CD4-positive, alpha-beta T cell treated with Interleukin-10 for 1 hour (primary cell): Measurements from ENCODE around the gene HDAC4.

Experiments used
- DNase-seq: peaks from one replicate; pipeline ENCODE4 v3.0.0-alpha.2; 2020

The HDAC4 gene

DNA sequence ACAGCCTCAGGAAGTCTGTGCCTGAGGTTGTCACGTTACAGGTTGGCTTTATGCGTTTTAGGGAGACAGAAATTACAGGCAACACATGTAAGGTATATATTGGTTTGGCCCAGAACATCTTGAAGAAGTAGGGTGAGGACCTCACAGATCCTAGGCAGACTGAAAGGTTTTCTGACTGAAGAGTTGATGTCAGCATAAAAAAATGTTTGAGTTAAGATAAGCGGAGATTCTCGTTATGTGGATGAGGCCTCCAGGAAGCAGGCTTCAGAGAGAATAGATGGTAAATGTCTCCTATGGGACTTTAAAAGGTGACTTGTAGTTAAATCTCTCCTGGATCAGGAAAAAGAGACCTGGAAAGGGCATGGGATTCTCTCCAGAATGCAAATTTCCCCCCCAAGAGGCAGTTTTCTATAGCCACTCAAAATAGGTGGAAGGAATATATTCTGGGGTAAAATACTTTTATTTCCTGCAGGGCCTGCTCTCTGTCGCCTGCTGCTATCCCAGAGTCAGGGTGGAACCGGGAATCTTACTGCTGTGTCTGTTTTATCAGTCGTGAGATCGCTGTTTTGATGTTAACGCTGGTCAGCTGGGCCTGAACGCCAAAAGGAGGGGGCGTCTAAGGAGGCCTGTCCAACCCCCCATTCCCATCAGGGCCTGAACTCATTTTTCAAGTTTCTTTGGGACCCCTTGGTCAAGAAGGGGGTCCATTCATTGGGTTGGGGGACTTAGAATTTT, 171.1 kb downstream of the HDAC4 start:
- DNase-seq, result no peak

DNA sequence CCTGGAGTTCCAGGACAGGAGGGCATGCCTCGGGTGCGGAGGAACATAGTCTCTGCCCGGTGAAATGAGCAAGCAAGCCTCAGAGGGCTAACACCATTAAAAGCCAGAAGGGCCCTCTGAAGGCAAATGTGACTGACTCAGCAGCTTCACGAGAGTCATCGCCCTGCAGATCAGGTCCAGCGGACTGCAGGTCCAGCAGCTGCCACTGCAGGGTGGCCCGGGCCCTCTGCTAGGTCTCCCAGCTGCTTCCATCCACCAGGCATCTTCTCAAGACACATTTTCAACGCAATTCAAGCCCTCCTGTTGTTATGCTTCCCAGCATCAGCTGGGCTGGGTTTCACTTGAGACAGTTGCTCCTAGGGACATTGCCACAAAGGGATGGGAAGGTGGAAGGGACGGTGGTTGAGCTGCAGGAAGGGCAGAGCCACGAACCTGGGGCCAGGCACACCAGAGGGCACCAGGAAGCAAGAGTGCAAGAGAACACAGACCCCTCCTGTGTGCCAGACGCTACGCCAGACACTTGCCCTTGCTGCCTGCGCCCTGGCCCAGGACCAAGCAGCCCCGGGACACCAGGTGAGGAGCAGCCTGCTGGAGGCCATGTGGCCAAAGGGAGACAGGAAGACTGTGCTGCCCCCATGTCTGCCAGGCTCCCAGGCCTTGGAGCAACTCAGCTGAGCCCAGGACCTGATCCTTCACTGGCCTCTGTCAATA, 173.0 kb downstream of the HDAC4 start:
- DNase-seq, result no peak

DNA sequence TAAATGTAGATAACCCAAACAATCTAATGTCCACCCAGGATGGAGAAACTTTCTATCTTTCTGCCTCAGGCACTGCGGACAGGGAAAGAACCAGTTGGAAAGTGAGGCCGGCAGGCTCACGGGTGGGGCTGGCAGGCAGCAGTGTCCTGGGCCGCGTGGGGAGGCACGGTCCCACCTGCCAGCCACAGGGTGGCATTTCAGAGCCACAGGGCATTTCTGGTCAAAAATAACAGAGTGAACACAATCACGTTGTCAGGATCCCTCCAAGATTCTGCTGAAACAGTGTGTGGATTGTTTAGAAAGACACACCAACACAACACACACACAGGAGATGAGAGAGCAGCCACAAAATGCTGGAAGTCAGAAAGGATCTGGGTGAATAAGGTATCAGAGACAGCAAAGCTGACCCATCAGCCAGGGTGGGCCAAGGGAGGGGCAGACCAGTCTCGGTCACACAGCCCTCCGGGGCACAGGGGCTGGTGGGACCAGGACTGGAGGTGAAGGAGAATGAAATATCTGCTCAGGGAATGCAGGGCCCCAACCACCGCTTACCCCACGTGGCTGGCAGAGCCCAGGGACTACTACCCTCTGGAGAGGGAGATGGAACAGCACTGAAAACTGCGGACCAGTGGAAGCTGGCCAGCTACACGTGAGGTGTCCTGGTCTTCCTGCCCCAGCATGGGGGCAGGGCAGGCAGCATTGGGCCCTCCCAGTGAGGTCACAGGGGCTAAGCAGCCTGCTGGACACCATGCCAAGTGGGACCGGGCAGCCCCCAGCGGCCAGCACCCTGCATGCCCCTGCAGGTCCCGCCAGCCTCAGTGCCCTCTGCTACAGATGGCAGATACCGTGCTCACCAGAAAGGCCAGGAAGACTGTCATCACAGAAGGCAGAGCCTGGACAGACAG, 173.9 kb downstream of the HDAC4 start:
- no peak for DNase-seq

DNA sequence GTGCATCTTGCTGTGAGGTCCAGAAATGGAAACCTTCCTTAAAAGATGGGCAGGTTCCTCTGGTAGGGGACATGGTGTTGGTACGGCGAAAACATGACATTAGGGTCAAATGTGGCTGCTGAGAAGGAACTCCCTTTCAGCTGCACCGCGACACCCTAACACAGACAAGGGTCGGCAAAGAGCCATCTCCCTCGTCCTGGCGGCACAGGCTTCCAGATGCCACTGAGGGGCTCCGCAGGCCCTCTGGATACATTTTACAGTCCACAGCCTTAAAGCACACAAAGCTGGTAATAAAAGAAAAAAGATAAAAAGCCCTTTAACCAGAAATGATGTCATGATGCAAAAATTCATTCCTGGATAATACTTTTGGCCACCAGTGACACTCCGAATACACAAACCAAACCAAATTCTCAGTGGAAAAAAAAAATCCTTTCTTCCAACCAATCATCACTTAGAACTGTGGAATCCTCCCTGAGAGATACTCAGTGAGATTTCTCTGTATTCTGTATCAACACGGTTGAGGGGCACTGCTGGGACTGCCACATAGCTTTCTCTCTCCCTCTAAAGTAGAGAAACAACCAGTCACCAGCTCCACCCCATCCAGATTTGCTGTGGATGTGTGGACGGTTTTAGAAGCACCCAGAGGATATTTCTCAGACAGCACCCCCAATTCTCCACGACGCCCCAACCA, 174.8 kb downstream of the HDAC4 start:
- no peak for DNase-seq

DNA sequence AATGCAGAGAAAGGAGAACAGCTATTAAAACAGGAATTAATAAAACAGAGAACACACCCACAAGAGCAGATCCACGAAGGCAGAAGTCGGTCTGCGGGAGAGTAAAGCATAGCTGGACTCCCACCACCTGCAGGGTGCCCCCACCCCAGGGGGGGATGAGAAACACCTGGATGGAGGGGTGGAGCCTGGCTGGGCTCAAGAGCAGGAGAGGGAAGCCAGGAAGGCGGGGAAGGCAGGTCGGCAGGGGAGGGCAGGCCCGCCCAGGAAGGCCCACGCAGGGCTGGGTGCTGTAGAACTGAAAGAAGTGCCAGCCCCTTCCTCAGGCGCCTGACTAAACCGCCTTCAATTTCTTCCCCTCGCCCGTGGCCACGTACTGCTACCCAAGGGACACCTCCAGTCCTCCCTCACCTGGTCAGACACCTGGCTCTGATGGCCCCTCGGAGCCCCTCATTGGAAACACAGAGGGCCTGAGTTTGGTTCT, 175.4 kb downstream of the HDAC4 start:
- DNase-seq, result no peak

DNA sequence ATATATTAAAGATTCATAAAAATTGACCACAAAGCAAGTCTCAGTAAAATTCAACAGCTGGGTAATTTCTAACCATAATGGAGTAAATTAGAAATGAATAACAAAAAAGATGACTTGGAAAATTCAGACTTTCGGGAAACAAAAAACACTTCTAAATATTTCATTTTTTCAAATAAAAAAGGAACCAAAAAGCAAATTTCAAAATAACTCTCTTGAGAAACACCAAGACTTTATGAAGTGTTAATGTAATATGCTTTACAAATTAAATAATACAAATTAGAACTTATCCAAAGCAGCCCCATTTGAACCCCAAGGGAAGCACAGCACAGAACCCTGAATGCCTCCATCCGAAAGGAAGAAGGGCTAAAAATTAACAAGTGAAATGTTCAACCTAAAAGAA, 175.9 kb downstream of the HDAC4 start:
- no peak for DNase-seq

DNA sequence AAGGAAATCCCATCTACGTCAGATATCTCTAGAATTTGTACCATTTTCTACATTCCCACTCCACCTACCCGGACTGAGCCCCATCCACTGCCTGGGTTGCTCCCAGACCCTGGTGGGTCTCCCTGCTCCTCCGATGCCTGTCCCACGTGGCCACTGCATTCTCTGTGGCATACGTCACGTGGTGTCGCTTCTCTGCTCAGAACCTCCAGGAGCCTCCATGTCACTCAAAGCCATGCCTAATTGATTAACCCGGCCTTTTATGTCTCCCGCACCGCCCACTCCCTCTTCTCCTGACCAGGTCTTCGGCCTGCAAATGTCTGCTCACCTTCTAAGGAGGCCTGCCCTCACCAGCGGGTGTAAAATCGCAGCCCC, 176.6 kb downstream of the HDAC4 start:
- DNase-seq, result no peak

DNA sequence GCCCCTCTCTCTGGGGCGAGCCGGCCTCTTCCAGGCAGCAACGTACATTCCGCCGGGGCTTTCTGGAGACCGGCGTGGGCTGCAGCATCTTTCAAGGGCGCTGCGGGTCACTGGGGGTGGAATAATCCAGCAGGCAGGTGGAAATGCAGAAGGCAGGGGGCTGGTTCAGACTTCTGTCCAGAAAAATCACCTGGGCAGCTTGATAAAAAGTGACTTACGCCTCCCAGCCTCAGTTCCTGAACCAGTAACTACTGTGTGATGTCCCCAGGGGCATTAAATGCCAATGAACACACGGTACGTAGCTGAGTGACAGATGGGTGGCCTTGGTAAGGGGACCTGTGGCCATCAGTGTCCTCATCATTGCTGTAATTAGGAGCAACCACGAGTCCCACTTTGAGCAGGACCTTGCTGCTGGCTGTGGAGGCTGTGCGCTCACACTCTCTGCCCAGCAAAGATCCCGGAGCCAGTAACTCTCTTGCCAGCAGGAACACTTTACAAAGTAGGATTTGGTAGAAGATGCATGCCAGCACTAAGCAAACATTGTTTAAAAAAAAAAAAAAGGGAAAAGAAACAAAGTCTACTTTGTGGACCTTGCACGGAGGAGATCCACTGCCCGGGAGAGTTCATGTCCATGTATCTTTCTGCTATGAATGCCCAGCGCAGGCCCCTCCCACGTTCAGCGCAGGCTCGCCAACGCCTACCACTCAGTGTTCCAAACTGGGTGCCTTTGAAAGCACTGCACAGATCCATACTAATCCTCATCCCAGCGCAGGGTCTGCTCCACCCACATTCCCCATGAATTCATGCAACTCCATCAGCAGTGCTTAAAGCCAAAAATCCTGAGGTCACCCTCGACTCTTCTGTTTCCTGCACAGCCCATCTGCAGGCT, 177.3 kb downstream of the HDAC4 start:
- DNase-seq, result no peak

DNA sequence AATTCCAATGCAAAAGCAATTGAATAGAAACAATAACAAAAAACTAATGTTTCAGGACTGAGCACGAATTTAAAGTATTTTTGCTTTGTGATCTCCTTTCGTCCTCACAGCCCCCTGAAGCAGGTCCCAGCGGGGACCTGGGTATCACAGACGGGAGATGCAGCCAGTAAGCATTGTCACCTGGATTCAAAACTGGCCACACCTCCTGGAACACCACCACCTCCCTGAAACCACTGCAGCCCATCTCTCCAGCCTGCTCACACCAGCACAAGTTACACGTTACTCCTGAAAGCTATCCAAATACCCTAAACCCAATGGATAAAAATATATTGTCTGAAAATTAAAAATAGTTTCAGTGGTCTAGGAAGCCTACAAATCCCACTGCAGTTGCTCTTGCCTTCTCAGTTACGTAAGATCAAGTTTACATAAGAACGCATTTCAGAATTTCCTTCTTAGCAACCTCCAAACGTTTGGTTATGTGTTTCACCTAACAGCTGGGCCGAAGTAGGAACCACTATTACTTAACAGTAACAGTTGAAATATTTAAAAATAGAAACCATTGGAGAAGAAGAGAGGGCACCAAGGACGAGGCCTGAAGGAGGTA, 178.0 kb downstream of the HDAC4 start:
- no peak for DNase-seq

DNA sequence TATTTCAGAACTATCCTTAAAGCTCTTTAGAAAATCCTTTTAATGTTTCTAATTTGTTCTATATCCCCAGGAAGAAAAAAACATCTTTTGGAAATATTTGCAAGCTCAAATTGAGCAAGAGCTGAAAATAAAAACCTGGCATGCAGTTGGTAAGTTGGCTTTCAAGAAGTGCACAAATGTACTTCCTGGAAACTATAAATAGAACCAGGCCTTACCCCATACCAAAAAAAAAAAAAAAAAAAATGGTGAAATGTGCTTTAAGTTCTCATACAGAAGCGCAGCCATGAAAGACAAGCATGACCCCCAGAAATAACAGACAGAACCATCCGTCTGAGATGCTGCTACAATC, 178.5 kb downstream of the HDAC4 start:
- DNase-seq, result no peak

DNA sequence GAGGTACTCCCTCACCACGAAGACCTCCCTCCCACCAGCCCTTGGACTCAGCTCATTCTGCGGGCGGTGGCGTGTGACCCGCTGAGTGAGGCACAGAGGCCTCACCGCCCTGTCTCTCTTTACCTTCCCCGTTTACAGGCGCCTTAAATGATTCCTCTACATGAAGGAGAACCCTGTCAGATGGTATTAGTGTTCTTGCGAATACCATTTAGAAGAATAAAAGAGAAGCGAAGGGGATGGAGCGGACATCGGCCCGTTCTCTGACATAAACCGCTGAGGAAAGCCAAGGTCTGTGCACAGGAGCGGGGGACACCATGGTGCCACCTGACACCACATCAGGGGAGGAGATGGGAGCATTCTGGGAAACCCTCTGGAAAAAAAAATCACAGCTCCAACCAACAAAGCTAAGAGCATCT, 179.8 kb downstream of the HDAC4 start:
- DNase-seq, result no peak

DNA sequence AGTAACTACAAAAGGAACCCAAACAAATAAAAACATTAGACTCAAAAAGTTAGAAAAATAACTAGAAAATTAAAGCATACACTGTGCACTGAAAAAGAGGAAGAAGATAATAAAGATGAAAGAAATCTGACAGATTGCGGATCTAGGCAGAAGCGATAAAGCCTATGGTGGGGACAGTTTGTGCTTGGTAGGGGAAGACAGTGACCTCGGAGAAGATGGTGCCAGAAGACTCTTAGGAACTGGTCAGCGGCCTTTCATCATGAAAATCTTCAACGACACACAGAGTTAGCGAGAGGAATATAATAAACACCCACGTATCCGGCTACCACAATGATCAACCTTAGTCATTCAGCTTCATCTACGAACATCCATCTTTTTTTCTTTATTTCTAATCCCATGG, 180.5 kb downstream of the HDAC4 start:
- no peak for DNase-seq

DNA sequence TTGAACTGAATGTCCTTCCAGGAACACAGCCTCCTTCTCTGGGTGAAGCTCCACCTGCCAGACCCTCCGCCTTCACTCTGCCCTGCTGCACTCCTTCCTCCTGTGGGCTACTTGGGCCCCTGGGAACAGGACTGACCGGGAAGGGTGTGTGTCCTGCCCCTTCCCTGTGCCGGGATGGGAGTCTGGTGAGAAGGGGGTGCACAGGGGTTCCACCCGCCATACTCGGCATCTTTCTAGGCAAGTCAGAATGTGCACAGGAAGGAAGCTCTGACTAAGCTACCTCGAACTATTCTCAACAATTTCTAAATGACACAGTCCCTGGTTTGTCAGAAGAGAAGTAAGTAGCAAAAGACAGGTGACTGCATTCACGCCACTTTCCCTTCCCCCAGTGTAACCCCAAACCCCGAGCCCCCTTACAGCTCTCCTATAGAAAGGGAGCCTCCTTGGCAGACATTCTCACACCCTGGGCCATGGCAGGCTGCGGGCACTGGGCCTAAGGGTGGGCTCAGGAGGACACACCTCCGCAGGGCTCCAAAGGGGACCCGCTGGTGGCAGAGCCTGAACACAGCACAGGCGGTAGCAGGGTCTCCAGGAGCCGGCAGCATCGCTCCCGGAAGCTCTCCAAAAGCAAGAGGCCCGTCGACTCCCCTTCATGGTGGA, 184.1 kb downstream of the HDAC4 start:
- DNase-seq, result no peak

DNA sequence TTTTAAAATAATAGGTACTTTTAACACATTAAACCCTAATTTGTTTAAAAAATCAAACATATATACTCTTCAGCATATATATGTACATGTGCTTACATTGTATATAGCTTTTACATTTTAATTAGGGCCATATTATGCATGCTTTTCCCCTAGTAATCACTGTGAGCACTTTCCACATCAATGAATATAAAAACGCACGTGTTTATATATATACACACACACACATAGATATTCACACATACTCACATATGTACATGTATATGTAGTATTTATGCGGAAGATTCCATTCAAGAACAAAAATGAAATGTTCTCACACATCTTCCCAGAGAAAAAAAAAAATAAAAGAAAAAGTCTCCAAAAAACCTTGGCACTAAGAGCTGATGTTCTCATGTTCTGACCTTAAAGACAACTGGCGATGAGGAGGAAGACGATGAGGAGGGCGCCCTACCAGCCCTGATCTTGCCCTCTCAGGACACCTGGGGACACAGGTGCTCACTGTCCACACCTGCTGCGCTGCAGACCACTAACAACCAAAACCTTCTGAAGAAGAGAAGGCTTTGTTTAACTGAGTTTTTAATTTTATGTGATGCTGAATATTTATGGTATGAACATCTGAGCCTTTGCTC, 184.7 kb downstream of the HDAC4 start:
- DNase-seq, result no peak

DNA sequence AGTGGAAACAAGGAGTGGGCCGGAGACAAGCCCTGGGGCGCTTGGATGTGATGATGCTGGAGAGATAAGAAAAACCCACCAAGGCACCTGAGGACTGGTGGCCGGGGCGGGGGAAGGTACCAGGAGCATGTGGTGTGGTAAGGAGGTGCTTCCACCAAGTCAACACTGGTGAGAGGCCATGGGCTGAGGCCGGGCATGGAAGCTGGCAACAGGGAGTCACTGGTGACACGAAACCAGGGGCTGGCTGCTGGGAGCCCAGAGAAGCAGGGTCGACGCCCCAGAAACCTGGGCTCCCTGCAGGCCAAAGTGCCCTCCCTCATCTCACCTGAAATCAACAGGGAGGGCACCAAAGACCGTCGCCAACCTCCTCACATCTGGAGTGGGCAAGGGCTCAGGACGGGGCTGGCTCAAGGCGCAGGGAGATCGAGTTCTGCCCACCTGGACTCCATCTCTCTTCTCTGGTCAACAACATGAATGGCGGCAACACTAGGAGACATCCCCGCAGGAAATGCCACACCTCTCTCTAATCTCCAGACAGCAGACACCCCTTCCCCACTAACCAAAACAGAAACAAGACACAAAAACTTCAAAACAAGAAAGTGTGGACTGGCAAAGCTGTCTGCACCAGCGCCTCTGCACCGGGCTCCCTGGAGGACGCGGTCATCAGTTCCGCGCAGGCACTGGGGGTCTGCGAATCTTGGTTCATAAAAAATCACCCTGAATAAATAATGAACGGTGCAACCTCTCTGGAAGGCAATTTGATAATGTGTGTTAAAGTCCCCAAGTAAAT, 185.5 kb downstream of the HDAC4 start:
- DNase-seq, result no peak

DNA sequence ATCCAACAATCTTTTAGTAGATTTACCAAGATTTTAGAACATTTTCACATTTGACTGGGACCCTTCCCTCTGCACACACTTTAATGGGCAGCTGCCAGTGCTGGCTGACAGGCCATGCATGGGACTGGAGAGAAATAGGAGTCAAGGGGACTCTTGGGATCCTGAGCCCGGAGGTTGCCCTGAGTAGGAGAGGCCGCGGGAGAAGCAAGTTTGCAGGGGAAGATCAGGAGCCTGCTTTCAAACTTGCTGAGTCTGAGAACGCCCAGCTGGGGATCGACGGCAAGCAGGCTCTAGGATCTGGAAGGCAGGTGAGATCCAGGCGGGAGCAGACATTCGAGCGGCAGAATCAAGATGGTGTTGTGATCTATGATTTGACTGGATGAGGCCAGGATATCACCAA, 186.1 kb downstream of the HDAC4 start:
- no peak for DNase-seq

DNA sequence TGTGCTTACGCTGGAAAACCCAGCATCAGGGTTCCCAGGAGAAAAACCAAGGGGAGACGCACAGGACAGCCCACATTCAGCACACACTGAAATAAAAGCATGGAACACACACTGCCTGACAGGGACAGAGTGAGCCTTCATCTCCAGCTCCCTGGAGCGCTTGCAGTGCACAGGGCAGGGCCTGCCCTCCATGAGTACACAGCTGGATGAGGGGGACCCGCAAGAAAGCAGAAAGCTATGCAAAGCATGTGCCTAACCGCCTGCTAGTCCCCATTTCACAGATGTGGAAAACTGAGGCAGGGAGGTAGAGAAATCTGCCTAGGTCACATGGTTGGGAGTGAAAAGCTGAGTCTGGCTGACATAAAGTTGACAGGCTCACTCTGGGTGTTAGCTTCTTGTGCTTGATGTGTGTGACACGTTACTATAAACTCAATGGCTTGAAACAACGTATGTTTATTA, 187.1 kb downstream of the HDAC4 start:
- DNase-seq, result no peak

DNA sequence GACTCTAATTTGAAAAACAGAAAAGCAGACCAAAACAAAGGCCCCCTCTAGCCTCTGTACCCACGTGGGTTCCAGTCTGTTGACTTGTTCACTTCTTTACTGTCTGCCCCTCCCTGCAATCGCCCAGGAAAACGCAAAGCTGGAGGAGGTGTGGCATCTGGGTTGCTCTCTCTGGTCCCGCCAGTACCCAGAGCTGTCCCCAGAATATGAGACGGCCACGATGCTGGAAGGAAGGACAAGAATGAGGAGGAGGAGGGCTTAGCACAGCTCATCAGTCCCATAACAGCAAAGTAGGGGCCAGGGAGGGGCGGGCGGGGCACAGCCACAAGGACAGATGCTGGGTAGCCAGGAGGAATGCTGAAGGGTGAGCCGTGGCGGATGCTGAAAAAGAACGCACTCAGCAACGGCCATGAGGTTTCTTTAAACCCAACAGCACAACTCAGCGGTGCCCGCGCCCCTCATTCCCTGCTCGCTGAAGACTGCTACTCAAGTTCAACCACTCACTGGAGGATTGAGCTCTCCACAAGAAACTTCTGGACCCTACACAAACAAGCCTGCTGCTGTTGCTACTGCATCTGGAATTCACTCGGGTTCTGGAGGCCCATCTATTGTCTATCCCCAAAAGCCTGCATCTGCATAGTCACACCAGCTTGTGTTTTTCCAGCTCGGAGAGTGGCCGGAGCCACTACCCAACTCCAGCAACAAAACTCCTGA, 187.7 kb downstream of the HDAC4 start:
- DNase-seq, result no peak
